C4-2B (cell line): Measurements from ENCODE around the gene PSAP.

Experiments
- CTCF ChIP-seq: fragments of 450-650 bp; conservative IDR thresholded peaks from 2 replicates; pipeline ENCODE4 v1.5.1; 2017; ENCODE audit warnings: mild to moderate bottlenecking
- ZFX ChIP-seq: fragments of 450-650 bp; IDR thresholded peaks from 2 replicates; pipeline ENCODE4 v1.6.1; 2017

- TF ChIP-seq CTCF = no peak
- TF ChIP-seq ZFX = no peak
Measured at GRCh38 chr10:71799112-71799511, 51.9 kb downstream of the PSAP start.
